HCT116 (cell line): ENCODE data around the gene HADH. TPM values are rescaled to one million over a fixed set of nuclear protein-coding genes. Genes with fewer than 3 reads are reported as not detected.

ENCODE experiments used
- ATAC-seq: fragments of 200-7000 bp; cut with Tn5 transposase; 2 replicates; pipeline ENCODE4 v1.9.1; 2020; ENCODE audit warnings: mild to moderate bottlenecking, moderate library complexity
- BruUV-seq: library from RNA; stranded (reverse); fragments of 400-500 nt; replicated peaks from 2 replicates; lab custom pipeline; 2021; lab: Mats Ljungman, UMichigan
- CTCF ChIA-PET: fragments of 300-600 bp; sonication (Branson Sonifier 250); formaldehyde crosslinking; loops from one replicate; lab custom pipeline; 2021; ENCODE audit warnings: antibody characterized with exemption; lab: Charles Lee
- POLR2A ChIA-PET: fragments of 300-600, 350-600 bp; sonication (Branson Sonifier 250); formaldehyde crosslinking; loops from one replicate; lab custom pipeline; 2021; ENCODE audit warnings: antibody characterized with exemption; lab: Charles Lee
- RAD21 ChIA-PET, 2 experiments: fragments of 300-600 bp; sonication (Branson Sonifier 250); formaldehyde crosslinking; loops; one replicate each; lab custom pipeline; 2023; ENCODE audit warnings: low total read pairs in 2 of 2; ENCODE audit not compliant: uncharacterized antibody in 2 of 2, unreplicated experiment in 2 of 2, low non-redundant PET in 1 of 2; lab: Charles Lee
- DNase-seq: peaks from one replicate; pipeline ENCODE4 v3.0.0-alpha.2; 2010; ENCODE audit warnings: low read depth, low spot score
- H2AFZ ChIP-seq: fragments of 200-600 bp; shearing (Covaris generic), sonication (generic); 2 replicates; pipeline ENCODE4 v1.6.1; 2017; ENCODE audit warnings: low read depth, mixed run types, mixed read lengths, antibody characterized with exemption, low read length; ENCODE audit not compliant: poor library complexity, severe bottlenecking
- H3K27ac ChIP-seq: 2 replicates; pipeline ENCODE4 v1.5.1; 2012; ENCODE audit warnings: low read depth, low read length
- H3K27me3 ChIP-seq: fragments of 200-600 bp; sonication (generic); 2 replicates; pipeline ENCODE4 v1.6.1; 2016; ENCODE audit warnings: mixed run types, low read length, mixed read lengths; ENCODE audit not compliant: insufficient read depth
- H3K36me3 ChIP-seq, 2 experiments: fragments of 200-500 bp in 1 of 2; fragments of 200-600 bp in 1 of 2; sonication (Bioruptor generic) in 1 of 2; sonication (generic) in 1 of 2; 2 replicates each; pipeline versions ENCODE4 v1.5.1 to v1.6.1; 2014 to 2016; ENCODE audit warnings: low read length in 2 of 2, inconsistent platforms in 1 of 2, mixed read lengths in 1 of 2, mixed run types in 1 of 2; ENCODE audit not compliant: insufficient read depth in 2 of 2, control insufficient read depth in 1 of 2
- H3K4me1 ChIP-seq, 2 experiments: fragments of 200-600 bp in 1 of 2; sonication (generic) in 1 of 2; 2 replicates each; pipeline versions ENCODE4 v1.5.1 to v1.6.1; 2012 to 2017; ENCODE audit warnings: low read length in 2 of 2, inconsistent platforms in 1 of 2, mild to moderate bottlenecking in 1 of 2, mixed read lengths in 1 of 2, mixed run types in 1 of 2, moderate library complexity in 1 of 2; ENCODE audit not compliant: insufficient read depth in 2 of 2, control insufficient read depth in 1 of 2
- H3K4me2 ChIP-seq: fragments of 200-600 bp; sonication (generic); 2 replicates; pipeline ENCODE4 v1.6.1; 2017; ENCODE audit warnings: mixed run types, low read length, mixed read lengths
- H3K4me3 ChIP-seq, 2 experiments: fragments of 200-600 bp in 1 of 2; sonication (generic) in 1 of 2; replicated peaks in 1 of 2; 2 replicates each; pipeline ENCODE4 v1.5.1; 2011 to 2016; ENCODE audit warnings: low read length in 2 of 2, control low read depth in 1 of 2, low read depth in 1 of 2, mild to moderate bottlenecking in 1 of 2, mixed read lengths in 1 of 2, mixed run types in 1 of 2
- H3K79me2 ChIP-seq: fragments of 200-600 bp; sonication (generic); 2 replicates; pipeline ENCODE4 v1.6.1; 2017; ENCODE audit warnings: mild to moderate bottlenecking, mixed run types, low read length, moderate library complexity, mixed read lengths; ENCODE audit not compliant: insufficient read depth
- H3K9ac ChIP-seq: fragments of 200-600 bp; sonication (generic); 2 replicates; pipeline ENCODE4 v1.6.1; 2016; ENCODE audit warnings: low read length, mixed read lengths
- H3K9me2 ChIP-seq: fragments of 200-600 bp; sonication (generic), shearing (Covaris generic); 2 replicates; pipeline ENCODE4 v1.6.1; 2017; ENCODE audit warnings: mixed run types, mild to moderate bottlenecking, moderate library complexity; ENCODE audit not compliant: insufficient read depth
- H3K9me3 ChIP-seq, 2 experiments: fragments of 200-500 bp in 1 of 2; fragments of 200-600 bp in 1 of 2; sonication (Bioruptor generic) in 1 of 2; sonication (generic) in 1 of 2; 2 replicates each; pipeline ENCODE4 v1.6.1; 2014 to 2017; ENCODE audit warnings: low read length in 2 of 2, mixed read lengths in 2 of 2, inconsistent platforms in 1 of 2, low read depth in 1 of 2, mild to moderate bottlenecking in 1 of 2, mixed run types in 1 of 2, moderate library complexity in 1 of 2; ENCODE audit not compliant: control insufficient read depth in 1 of 2, insufficient read depth in 1 of 2
- H4K20me1 ChIP-seq: fragments of 200-600 bp; sonication (generic), shearing (Covaris generic); 2 replicates; pipeline ENCODE4 v1.6.1; 2017; ENCODE audit warnings: mixed run types, mild to moderate bottlenecking, moderate library complexity; ENCODE audit not compliant: insufficient read depth
- ATF3 ChIP-seq: IDR thresholded peaks from 2 replicates; pipeline ENCODE4 v1.6.1; 2012
- CEBPB ChIP-seq: IDR thresholded peaks from 2 replicates; pipeline ENCODE4 v1.6.1; 2012; ENCODE audit warnings: low read depth
- EGR1 ChIP-seq: IDR thresholded peaks from 2 replicates; pipeline ENCODE4 v1.6.1; 2012; ENCODE audit warnings: low read depth
- EZH2 ChIP-seq: fragments of 200-600 bp; sonication (generic); IDR thresholded peaks from 2 replicates; pipeline ENCODE4 v1.6.1; 2017; ENCODE audit warnings: antibody characterized with exemption, mixed run types
- EZH2phosphoT487 ChIP-seq: fragments of 200-600 bp; IDR thresholded peaks from 2 replicates; pipeline ENCODE4 v1.6.1; 2018; ENCODE audit warnings: antibody characterized with exemption, borderline replicate concordance
- FOSL1 ChIP-seq: IDR thresholded peaks from 2 replicates; pipeline ENCODE4 v1.6.1; 2012; ENCODE audit warnings: low read depth
- JUND ChIP-seq: IDR thresholded peaks from 2 replicates; pipeline ENCODE4 v1.6.1; 2012
- POLR2A ChIP-seq: IDR thresholded peaks from 2 replicates; pipeline ENCODE4 v1.7.0; 2011; ENCODE audit warnings: borderline replicate concordance; ENCODE audit not compliant: insufficient read depth, insufficient read length; ENCODE audit errors: extremely low read depth
- POLR2AphosphoS5 ChIP-seq: IDR thresholded peaks from 2 replicates; pipeline ENCODE4 v1.6.1; 2011; ENCODE audit warnings: mild to moderate bottlenecking, low read depth, low read length, moderate library complexity
- RAD21 ChIP-seq: IDR thresholded peaks from 2 replicates; pipeline ENCODE4 v1.6.1; 2012; ENCODE audit warnings: low read depth, mild to moderate bottlenecking
- SIN3A ChIP-seq: IDR thresholded peaks from 2 replicates; pipeline ENCODE4 v1.6.1; 2012; ENCODE audit warnings: low read depth
- SRF ChIP-seq: IDR thresholded peaks from 2 replicates; pipeline ENCODE4 v1.6.1; 2012; ENCODE audit warnings: low read depth
- TCF7L2 ChIP-seq: IDR thresholded peaks from 2 replicates; pipeline ENCODE4 v1.7.0; 2011; ENCODE audit warnings: borderline replicate concordance, inconsistent platforms; ENCODE audit not compliant: insufficient read depth, insufficient read length; ENCODE audit errors: extremely low read depth
- YY1 ChIP-seq: IDR thresholded peaks from 2 replicates; pipeline ENCODE4 v1.6.1; 2011; ENCODE audit warnings: low read length, low read depth, moderate library complexity, mild to moderate bottlenecking; ENCODE audit not compliant: insufficient replicate concordance; ENCODE audit errors: extremely low read depth
- ZFX ChIP-seq: fragments of 450-650 bp; IDR thresholded peaks from 2 replicates; pipeline ENCODE4 v1.6.1; 2017
- ZNF274 ChIP-seq: fragments of 200-500 bp; sonication (Bioruptor generic); IDR thresholded peaks from 2 replicates; pipeline ENCODE4 v1.6.1; 2014; ENCODE audit warnings: mild to moderate bottlenecking, low read depth, low read length, inconsistent platforms
- intact Hi-C: fragments of 100-400 bp; cut with micrococcal nuclease; formaldehyde crosslinking; loops from 2 replicates; pipeline ENCODE4 v1.10.0; 2022
- total RNA-seq: library from RNA; stranded (reverse); gene quantifications from one replicate; pipeline ENCODE4 v1.2.1, GENCODE V29; 2021; ENCODE audit not compliant: unreplicated experiment
- TF ChIP-seq, protein P1 (sequence below): IDR thresholded peaks from 2 replicates; pipeline ENCODE4 v1.6.1; 2012; ENCODE audit warnings: low read depth
- TF ChIP-seq, protein P2 (sequence below): IDR thresholded peaks from 2 replicates; pipeline ENCODE4 v1.6.1; 2012

Gene HADH
- total RNA-seq, 1 experiment from 2014 or later, result 30.2 TPM

DNA sequence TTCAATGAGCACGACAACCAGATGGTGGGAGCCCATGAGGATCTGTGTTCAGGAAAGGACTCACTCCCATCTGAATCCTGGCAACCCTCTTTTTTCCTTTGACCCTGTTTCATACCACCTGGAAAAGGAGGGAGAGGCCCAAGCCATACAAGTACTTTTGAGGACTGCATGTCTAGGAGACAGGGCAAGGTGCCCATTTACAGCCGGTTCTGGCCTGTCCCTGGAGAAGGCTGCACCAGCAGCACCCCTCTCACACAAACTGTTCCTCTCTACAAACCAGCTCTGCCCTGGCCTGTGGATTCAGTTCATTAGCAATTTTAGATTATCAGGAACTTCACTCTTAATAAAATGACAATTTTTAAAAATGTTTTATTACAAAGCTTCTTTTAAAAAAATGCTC lies 57.5 kb downstream of the HADH start:
- no peak for DNase-seq
- ATAC-seq, result no peak
- Histone ChIP-seq H3K36me3 (no peaks in the 10 kb centered on the region), H3K9me2 (no peaks in the 10 kb centered on the region), H3K4me3 (no peak overlapping the region), H3K9ac (no peak overlapping the region), H3K27me3 (no peaks in the 10 kb centered on the region), H2AFZ (no peak overlapping the region), H3K27ac (no peak overlapping the region), H3K4me1 (peaks cover 3 to 5% of the 10 kb centered on the region in 2 experiments; a peak in 3 of 4 replicates), H3K79me2 (no peaks in the 10 kb centered on the region), H3K4me2 (no peak overlapping the region), H4K20me1 (no peaks in the 10 kb centered on the region), H3K9me3 (no peaks in the 10 kb centered on the region)
- TF ChIP-seq RAD21 (no peak), TCF7L2 (no peak), POLR2AphosphoS5 (no peak), ZNF274 (no peak), POLR2A (no peak), ZFX (no peak), JUND (no peak), SIN3A (no peak), YY1 (no peak), EZH2phosphoT487 (no peak), SRF (no peak), FOSL1 (no peak), CEBPB (no peak), ATF3 (no peak), EGR1 (no peak), EZH2 (no peak)
- TF ChIP-seq, protein P1, sequence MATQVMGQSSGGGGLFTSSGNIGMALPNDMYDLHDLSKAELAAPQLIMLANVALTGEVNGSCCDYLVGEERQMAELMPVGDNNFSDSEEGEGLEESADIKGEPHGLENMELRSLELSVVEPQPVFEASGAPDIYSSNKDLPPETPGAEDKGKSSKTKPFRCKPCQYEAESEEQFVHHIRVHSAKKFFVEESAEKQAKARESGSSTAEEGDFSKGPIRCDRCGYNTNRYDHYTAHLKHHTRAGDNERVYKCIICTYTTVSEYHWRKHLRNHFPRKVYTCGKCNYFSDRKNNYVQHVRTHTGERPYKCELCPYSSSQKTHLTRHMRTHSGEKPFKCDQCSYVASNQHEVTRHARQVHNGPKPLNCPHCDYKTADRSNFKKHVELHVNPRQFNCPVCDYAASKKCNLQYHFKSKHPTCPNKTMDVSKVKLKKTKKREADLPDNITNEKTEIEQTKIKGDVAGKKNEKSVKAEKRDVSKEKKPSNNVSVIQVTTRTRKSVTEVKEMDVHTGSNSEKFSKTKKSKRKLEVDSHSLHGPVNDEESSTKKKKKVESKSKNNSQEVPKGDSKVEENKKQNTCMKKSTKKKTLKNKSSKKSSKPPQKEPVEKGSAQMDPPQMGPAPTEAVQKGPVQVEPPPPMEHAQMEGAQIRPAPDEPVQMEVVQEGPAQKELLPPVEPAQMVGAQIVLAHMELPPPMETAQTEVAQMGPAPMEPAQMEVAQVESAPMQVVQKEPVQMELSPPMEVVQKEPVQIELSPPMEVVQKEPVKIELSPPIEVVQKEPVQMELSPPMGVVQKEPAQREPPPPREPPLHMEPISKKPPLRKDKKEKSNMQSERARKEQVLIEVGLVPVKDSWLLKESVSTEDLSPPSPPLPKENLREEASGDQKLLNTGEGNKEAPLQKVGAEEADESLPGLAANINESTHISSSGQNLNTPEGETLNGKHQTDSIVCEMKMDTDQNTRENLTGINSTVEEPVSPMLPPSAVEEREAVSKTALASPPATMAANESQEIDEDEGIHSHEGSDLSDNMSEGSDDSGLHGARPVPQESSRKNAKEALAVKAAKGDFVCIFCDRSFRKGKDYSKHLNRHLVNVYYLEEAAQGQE, result no peak
- TF ChIP-seq, protein P2, sequence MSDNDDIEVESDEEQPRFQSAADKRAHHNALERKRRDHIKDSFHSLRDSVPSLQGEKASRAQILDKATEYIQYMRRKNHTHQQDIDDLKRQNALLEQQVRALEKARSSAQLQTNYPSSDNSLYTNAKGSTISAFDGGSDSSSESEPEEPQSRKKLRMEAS, result no peak
- ChIA-PET CTCF (no interaction called here), RAD21 (no interaction called here), POLR2A (no interaction called here)
- intact Hi-C loops, result no loop called here
- BruUV-seq, result no TSS peak
